ENCODE measurements around the gene CPEB1.

The CPEB1 gene

GRCh38 chr15:82551646-82552247 is 95.4 kb downstream of the CPEB1 start:
- no peaks in the 10 kb centered on the region for H3F3A ChIP-seq (ENCODE audit: insufficient read depth)
- TF ChIP-seq, protein P1, sequence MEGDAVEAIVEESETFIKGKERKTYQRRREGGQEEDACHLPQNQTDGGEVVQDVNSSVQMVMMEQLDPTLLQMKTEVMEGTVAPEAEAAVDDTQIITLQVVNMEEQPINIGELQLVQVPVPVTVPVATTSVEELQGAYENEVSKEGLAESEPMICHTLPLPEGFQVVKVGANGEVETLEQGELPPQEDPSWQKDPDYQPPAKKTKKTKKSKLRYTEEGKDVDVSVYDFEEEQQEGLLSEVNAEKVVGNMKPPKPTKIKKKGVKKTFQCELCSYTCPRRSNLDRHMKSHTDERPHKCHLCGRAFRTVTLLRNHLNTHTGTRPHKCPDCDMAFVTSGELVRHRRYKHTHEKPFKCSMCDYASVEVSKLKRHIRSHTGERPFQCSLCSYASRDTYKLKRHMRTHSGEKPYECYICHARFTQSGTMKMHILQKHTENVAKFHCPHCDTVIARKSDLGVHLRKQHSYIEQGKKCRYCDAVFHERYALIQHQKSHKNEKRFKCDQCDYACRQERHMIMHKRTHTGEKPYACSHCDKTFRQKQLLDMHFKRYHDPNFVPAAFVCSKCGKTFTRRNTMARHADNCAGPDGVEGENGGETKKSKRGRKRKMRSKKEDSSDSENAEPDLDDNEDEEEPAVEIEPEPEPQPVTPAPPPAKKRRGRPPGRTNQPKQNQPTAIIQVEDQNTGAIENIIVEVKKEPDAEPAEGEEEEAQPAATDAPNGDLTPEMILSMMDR (IDR thresholded peaks at IDR 0.05; ENCODE audit: insufficient read depth, low read length, poor library complexity, severe bottlenecking) = no peak
- TF ChIP-seq EZH2phosphoT487 (conservative IDR thresholded peaks at IDR 0.05; ENCODE audit: low read length) = no peak
- no peaks in the 10 kb centered on the region for H3K9me3 ChIP-seq (ENCODE audit: insufficient read depth, low read length)
- H3K4me3 ChIP-seq (ENCODE audit: insufficient read depth, low read length, poor library complexity, severe bottlenecking) = no peak overlapping the region
- no peaks in the 10 kb centered on the region for H4K20me1 ChIP-seq (ENCODE audit: low read depth, low read length)
- H3K4me2 ChIP-seq (ENCODE audit: low read depth, low read length, poor library complexity, severe bottlenecking) = no peak overlapping the region
- H3K36me3 ChIP-seq (ENCODE audit: low read length) = no peaks in the 10 kb centered on the region
- no peaks in the 10 kb centered on the region for H3K9me2 ChIP-seq (replicated peaks; ENCODE audit: insufficient read depth, low read length)
- no peak overlapping the region for H3K9ac ChIP-seq (ENCODE audit: low read length)
- H3K27ac ChIP-seq (ENCODE audit: low read depth, low read length) = no peak overlapping the region
- no peak overlapping the region for H2AFZ ChIP-seq (ENCODE audit: low read depth, low read length, severe bottlenecking)
- H3K79me2 ChIP-seq (ENCODE audit: insufficient read depth, low read length) = no peaks in the 10 kb centered on the region
- H3K27me3 ChIP-seq (ENCODE audit: low read length) = no peaks in the 10 kb centered on the region

DNA sequence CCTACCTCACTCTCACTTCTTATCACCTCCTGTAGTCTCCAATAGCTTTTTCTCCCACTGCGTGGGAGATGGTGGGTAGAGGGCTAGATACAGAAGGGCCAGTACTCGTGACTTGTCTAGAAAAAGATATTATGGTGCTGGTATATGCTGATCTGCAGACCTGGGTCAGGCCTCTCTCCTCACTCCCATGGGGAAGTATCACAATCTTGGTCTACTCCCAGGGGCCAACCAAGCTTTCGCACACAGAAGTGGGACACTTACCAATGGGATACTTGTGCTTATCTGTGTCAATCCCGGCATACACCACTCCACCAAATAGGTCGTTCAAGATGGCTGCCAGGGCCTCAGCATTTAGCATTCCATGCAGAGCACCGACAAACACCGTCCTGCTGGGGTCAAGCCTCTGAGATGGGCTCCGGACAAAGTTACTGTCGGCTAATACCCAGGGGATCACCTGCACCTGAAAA is 97.9 kb downstream of the CPEB1 start:
- Histone ChIP-seq H3K4me3 (ENCODE audit: insufficient read depth, low read length, poor library complexity, severe bottlenecking) (no peak overlapping the region), H4K20me1 (ENCODE audit: low read depth, low read length) (no peaks in the 10 kb centered on the region), H2AFZ (ENCODE audit: low read depth, low read length, severe bottlenecking) (no peak overlapping the region), H3K27me3 (ENCODE audit: low read length) (no peaks in the 10 kb centered on the region), H3K79me2 (ENCODE audit: insufficient read depth, low read length) (no peaks in the 10 kb centered on the region), H3K9ac (ENCODE audit: low read length) (no peak overlapping the region), H3F3A (ENCODE audit: insufficient read depth) (no peaks in the 10 kb centered on the region), H3K4me2 (ENCODE audit: low read depth, low read length, poor library complexity, severe bottlenecking) (no peak overlapping the region), H3K36me3 (ENCODE audit: low read length) (no peaks in the 10 kb centered on the region), H3K9me3 (ENCODE audit: insufficient read depth, low read length) (no peaks in the 10 kb centered on the region), H3K27ac (ENCODE audit: low read depth, low read length) (no peak overlapping the region), H3K9me2 (replicated peaks; ENCODE audit: insufficient read depth, low read length) (no peaks in the 10 kb centered on the region)
- TF ChIP-seq, protein P1 (IDR thresholded peaks at IDR 0.05; ENCODE audit: insufficient read depth, low read length, poor library complexity, severe bottlenecking) = no peak
- TF ChIP-seq EZH2phosphoT487 (conservative IDR thresholded peaks at IDR 0.05; ENCODE audit: low read length) = no peak

- no peak overlapping the region for H3K4me3 ChIP-seq (ENCODE audit: insufficient read depth, low read length, poor library complexity, severe bottlenecking)
- TF ChIP-seq, protein P1 (IDR thresholded peaks at IDR 0.05; ENCODE audit: insufficient read depth, low read length, poor library complexity, severe bottlenecking) = no peak
- TF ChIP-seq EZH2phosphoT487 (conservative IDR thresholded peaks at IDR 0.05; ENCODE audit: low read length) = no peak
- no peak overlapping the region for H3K4me2 ChIP-seq (ENCODE audit: low read depth, low read length, poor library complexity, severe bottlenecking)
- H3K9ac ChIP-seq (ENCODE audit: low read length) = no peak overlapping the region
- H3K27ac ChIP-seq (ENCODE audit: low read depth, low read length) = no peak overlapping the region
- H4K20me1 ChIP-seq (ENCODE audit: low read depth, low read length) = no peaks in the 10 kb centered on the region
- H2AFZ ChIP-seq (ENCODE audit: low read depth, low read length, severe bottlenecking) = no peak overlapping the region
- H3F3A ChIP-seq (ENCODE audit: insufficient read depth) = no peaks in the 10 kb centered on the region
- no peaks in the 10 kb centered on the region for H3K9me3 ChIP-seq (ENCODE audit: insufficient read depth, low read length)
- no peaks in the 10 kb centered on the region for H3K27me3 ChIP-seq (ENCODE audit: low read length)
- no peaks in the 10 kb centered on the region for H3K9me2 ChIP-seq (replicated peaks; ENCODE audit: insufficient read depth, low read length)
- no peaks in the 10 kb centered on the region for H3K36me3 ChIP-seq (ENCODE audit: low read length)
- H3K79me2 ChIP-seq (ENCODE audit: insufficient read depth, low read length) = no peaks in the 10 kb centered on the region
Measured at GRCh38 chr15:82548700-82549099, 98.5 kb downstream of the CPEB1 start.

All from SU-DHL-6 (cell line).